ENCODE measurements around the gene SHD.
A peak's percentile ranks its signal among the peaks of the same experiment; 100 is the strongest.
"Not testable (repeated sequence)": the region's sequence is repeated elsewhere in the genome, so short reads cannot be mapped to it uniquely, and the experiment has no call there.

The SHD gene

GRCh38 chr19:4322942-4323665, 44.0 kb downstream of the SHD start:
- H3K27ac ChIP-seq, result no peak overlapping the region
- no peak for DNase-seq (ENCODE audit: low read depth, low spot score)

GRCh38 chr19:4323692-4324091, 44.6 kb downstream of the SHD start:
- no peak for DNase-seq (ENCODE audit: low read depth, low spot score)
- H3K27ac ChIP-seq, result no peak overlapping the region

GRCh38 chr19:4324228-4324627, 45.2 kb downstream of the SHD start:
- no peak overlapping the region for H3K27ac ChIP-seq

GRCh38 chr19:4326215-4326836, 47.3 kb downstream of the SHD start:
- DNase-seq (ENCODE audit: low read depth, low spot score), result no peak
- no peak overlapping the region for H3K27ac ChIP-seq

More at GRCh38 chr19:4324228-4324627, 45.2 kb downstream of the SHD start:
- no peak for DNase-seq (ENCODE audit: low read depth, low spot score)

GRCh38 chr19:4326837-4327251, 47.8 kb downstream of the SHD start:
- no peak for DNase-seq (ENCODE audit: low read depth, low spot score)

GRCh38 chr19:4327252-4327876, 48.3 kb downstream of the SHD start:
- DNase-seq (ENCODE audit: low read depth, low spot score), result no peak

More at GRCh38 chr19:4326837-4327251, 47.8 kb downstream of the SHD start:
- H3K27ac ChIP-seq, result no peak overlapping the region

GRCh38 chr19:4327877-4328242, 48.8 kb downstream of the SHD start:
- no peak overlapping the region for H3K27ac ChIP-seq
- DNase-seq (ENCODE audit: low read depth, low spot score), result no peak

More at GRCh38 chr19:4327252-4327876, 48.3 kb downstream of the SHD start:
- H3K27ac ChIP-seq, result no peak overlapping the region

GRCh38 chr19:4328243-4328990, 49.4 kb downstream of the SHD start:
- DNase-seq (ENCODE audit: low read depth, low spot score), result no peak
- H3K27ac ChIP-seq, result no peak overlapping the region

- H3K27ac ChIP-seq; DNase-seq (ENCODE audit: low read depth, low spot score): not testable (repeated sequence)
Measured at GRCh38 chr19:4328991-4329681, 50.1 kb downstream of the SHD start.

- DNase-seq (ENCODE audit: low read depth, low spot score), result no peak
- H3K27ac ChIP-seq, result no peak overlapping the region
Measured at GRCh38 chr19:4329858-4330257, 50.8 kb downstream of the SHD start.

- no peak for DNase-seq (ENCODE audit: low read depth, low spot score)
- H3K27ac ChIP-seq, result no peak overlapping the region
Measured at GRCh38 chr19:4334929-4335570, 56.0 kb downstream of the SHD start.

- H3K27ac ChIP-seq, result peak overlapping the region; percentile 67
- no peak for DNase-seq (ENCODE audit: low read depth, low spot score)
Measured at GRCh38 chr19:4337906-4338440, 58.9 kb downstream of the SHD start.

GRCh38 chr19:4338441-4339355, 59.6 kb downstream of the SHD start, which contains the start of gene STAP2:
Gene STAP2, minus strand, starts transcription at chr19:4338827. Its CDS starts 74 bp downstream, at chr19:4338753.
- peak; percentile 37 for DNase-seq (ENCODE audit: low read depth, low spot score)
- H3K27ac ChIP-seq, result peak within 1 kb of the TSS; percentile 67
